Right lung (tissue), 5 donors: ENCODE data around the gene RBM11. TPM values are rescaled to one million over a fixed set of nuclear protein-coding genes. Genes with fewer than 3 reads are reported as not detected.
A peak's percentile ranks its signal among the peaks of the same experiment; 100 is the strongest.

Experiments
- DNase-seq, 2 donors: peaks; one replicate each; pipeline ENCODE4 v3.0.0-alpha.2; 2013
- polyA plus RNA-seq, 5 donors: library from polyadenylated mRNA; unstranded; fragments of 120-200 nt; gene quantifications; one replicate each; pipeline versions ENCODE4 v1.2.1 to v1.2.3, GENCODE V29; 2013; ENCODE audit warnings: inconsistent platforms in 1 of 5, low replicate concordance in 1 of 5; ENCODE audit not compliant: insufficient read length in 5 of 5, insufficient read depth in 1 of 5

Gene RBM11
- polyA plus RNA-seq, 5 donors: 3.7 to 6.3 (median 5.0) TPM

DNA sequence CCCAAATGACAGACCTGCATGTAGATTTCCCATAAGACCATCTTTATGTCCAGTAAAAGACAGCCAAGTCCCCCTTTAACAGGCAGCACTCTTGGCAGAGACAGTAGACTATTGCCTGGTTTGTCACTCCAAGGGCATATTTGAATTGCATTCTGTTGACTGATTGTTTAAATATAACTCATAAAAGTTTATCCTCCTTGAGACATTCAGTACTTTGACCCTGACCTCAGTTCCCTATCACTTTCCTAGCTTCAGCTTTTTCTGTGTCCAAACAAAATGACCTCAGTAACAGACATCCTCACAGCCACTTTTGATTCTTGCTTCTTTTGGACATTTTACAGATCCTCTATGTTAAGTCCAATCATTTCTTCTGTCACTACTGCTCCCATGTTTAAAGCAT lies 51.1 kb downstream of the RBM11 start:
- no peak for DNase-seq

DNA sequence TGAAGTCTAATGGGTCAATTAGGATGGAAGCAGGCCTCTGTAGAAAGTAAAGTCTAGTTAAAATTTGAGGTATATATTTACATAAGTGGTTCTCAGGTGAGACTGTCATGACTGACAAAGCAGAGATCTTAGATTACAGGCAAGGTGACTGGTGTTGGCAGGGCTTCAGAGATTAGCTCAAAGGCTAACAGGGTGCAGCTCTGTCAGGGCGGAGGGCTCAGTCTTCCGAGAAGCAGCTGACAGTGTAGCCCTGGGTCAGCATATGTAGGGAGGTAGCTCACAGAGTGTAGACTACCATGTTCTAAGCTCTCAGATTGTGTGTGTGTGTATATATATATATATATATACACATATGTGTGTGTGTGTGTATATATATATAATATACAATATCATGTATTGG lies 54.7 kb downstream of the RBM11 start:
- DNase-seq: no peak

DNA sequence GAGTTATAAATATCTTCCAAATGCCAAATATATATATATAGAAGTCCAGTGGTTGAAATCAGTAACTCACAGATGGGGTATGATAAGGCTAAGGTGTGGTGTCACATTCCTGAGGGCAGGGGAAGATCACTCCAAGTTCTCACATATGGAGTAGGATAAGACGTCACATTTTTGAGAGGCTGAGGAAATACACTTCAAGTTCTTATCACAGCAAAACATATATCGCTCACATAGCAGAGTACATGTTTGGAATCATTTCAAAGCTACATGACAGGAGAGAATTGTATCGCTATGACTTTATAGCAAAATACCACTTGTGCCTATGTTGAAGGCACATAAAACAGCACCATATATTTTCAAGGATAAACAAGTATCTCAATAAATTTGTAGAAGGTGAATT lies 55.1 kb downstream of the RBM11 start:
- DNase-seq: no peak

DNA sequence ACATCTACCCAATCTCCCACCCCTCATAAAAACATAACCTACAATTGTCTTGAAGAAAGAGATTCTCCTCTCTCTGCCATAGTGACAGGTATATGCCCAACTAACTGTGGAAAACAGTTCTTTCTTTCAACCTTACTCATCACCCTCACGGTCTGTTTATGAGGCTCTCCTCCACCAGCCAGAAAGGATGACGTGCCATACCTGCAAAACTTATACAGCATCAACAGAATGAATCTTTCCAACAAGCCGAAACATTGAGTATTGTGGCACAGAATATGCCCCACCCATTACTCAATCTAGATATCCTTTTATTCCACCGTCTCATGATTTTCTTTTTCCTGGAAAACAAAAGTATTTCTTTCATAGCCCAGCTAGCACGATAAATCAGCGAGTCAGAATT lies 55.7 kb downstream of the RBM11 start:
- no peak for DNase-seq

DNA sequence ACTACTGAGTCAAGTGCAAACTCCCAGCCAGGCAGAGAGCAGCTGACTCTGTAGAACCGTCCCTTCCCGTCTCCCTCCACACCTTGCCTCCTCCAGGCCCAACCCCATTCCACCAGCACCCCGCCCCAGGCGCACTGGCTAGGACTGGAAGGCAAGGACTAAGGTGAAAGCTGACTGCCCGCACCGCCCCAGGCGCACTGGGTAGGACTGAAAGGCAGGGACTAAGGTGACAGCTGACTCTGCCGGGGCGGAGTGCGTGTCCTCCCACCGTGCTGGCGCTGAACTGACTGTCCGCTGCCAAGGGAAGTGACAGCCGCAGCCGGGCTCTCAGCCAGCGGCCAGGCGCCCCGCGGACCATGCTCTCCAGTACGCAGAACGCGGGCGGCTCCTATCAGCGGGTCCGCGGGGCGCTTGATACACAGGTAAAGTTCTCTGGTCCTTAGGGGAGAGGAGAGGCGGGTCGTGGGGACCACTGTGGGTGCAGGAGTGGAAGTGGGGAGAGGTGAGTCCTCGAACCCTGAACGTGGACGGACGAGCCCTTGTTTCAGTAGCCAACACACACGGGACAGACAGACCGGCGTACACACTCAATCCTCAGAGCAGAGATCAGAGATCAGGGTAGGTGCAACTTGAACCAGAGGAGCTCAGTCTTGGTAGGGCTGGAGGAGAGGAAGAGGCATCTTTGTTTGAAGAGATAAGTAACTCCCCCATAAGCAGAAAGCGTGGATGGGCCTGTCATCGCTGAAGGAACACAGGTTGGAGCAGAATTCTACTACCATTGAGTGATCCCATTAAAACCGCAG lies 58.0 kb downstream of the RBM11 start:
- DNase-seq: peak in 1 of 2 donors; percentile 23

DNA sequence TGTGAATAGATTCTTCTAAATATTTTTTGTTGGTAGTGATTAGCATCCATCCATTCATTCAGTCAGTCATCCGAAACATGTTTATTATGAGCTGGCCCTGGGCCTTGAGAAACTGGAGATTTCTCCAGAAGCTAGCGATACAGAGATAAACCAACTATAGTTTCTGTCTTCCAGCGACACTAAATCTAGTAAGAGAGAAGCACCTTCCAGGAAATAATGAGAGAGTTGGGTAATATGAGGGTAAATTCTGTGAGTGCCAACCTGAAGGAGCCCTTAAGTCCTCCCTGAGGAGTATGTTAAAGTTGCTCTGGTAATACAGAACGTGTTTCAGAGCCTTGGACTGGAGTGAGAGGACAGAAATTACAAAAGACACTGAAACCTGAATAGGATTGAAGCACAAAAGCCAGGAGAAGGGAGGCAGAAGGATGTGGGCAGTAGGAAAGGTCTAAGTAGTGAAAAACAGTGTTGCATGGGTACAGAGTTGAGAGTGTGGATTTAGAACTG lies 59.8 kb downstream of the RBM11 start:
- DNase-seq: no peak

Other genes with a start within 250 kb of the RBM11 start
- 1 to 10 TPM in 2 of 5 donors, under 1 TPM in 3; 0.28 to 1.0 (median 0.63) TPM for gene LIPI, start 5.2 kb upstream of the RBM11 start, polyA plus RNA-seq
- 10 to 100 TPM; 33.0 to 50.5 (median 39.8) TPM for gene HSPA13, start 167.0 kb downstream of the RBM11 start, polyA plus RNA-seq